ENCODE measurements around the gene BTF3. TPM values are rescaled to one million over a fixed set of nuclear protein-coding genes. Genes with fewer than 3 reads are reported as not detected.
A peak's percentile ranks its signal among the peaks of the same experiment; 100 is the strongest.
"Not testable (repeated sequence)": the region's sequence is repeated elsewhere in the genome, so short reads cannot be mapped to it uniquely, and the experiment has no call there.

The BTF3 gene
- total and polyA plus RNA-seq, 2 experiments from 2014 or later: 249 to 595 TPM

DNA sequence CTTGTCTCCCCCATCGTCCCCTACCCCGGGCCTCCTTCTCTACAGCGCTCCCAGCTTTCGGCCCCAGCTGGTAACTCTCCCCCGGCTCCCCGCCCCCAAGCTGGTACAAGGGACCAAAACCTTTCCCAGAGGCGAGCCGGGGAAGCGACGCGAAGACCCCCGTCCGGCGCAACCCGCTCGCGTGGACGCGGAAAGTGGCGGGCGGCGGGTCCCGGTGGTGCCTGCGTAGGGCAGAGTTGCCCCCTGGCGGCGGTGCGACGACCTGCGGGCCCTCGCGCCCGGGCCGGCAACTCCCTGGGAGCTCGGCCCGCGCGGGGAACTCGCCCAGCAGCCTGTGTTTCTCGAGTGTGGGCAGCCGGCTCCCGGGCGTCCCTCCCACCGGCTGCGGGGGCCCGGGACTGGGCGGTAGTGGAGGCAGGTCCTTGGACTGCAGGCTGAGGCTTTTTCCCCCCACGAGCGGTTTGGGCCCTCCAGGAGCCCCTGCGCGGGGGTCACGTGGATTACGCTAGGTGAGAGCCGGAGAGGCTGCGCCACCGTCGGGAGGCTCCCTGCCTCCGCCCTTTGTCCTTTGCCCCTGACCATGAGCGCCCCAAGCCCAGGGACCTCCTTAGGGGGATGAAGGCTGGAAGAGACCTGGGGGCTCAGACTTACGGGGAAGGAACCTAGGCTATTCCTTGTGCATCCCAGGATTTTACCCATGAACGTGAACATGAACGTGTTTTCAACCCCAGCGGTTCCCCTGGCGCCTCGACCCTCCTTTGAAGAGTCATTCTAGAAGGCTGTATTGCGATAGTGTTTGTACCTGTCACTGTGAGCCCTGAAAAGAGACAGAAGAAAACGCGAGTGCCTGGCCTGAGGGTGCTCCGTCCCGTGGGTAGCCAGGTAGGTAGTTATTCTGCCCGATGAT lies 46.8 kb upstream of the BTF3 start:
- Histone ChIP-seq H3K9me3 (ENCODE audit: low read depth) (no peaks in the 10 kb centered on the region), H3K27me3 (replicated peaks; ENCODE audit: insufficient read depth) (no peaks in the 10 kb centered on the region), H3K4me2 (ENCODE audit: unreplicated experiment) (peak overlapping the region; percentile 70), H3K4me1 (ENCODE audit: insufficient read depth) (no peaks in the 10 kb centered on the region), H3K9ac (peak overlapping the region; percentile 69), H3K79me2 (ENCODE audit: insufficient read depth) (peaks cover 13% of the 10 kb centered on the region), H3K36me3 (ENCODE audit: low read depth) (peaks cover 3% of the 10 kb centered on the region), H4K20me1 (ENCODE audit: insufficient read depth) (no peaks in the 10 kb centered on the region), H3K9me2 (ENCODE audit: insufficient read depth) (no peaks in the 10 kb centered on the region), H3F3A (ENCODE audit: insufficient read depth) (peaks cover 12% of the 10 kb centered on the region), H3K27ac (no peak overlapping the region), H3K4me3 (peak overlapping the region; percentile 72), H2AFZ (peak overlapping the region; percentile 89)
- in situ Hi-C loops (cut with MboI): no loop called here
- 7 to 8% methylated on average over 61 to 66 of the region's 70 CpGs for WGBS, 2 experiments (ENCODE audit: low coverage in 1 of 2, low lambda C conversion rate in 2 of 2, missing lambda C conversion rate in 2 of 2)
- peak; percentile 88 for DNase-seq
- TF ChIP-seq EZH2 (IDR thresholded peaks at IDR 0.05; ENCODE audit: insufficient read depth, poor library complexity, severe bottlenecking) (no peak), EZH2phosphoT487 (IDR thresholded peaks at IDR 0.05; ENCODE audit: insufficient read depth, low read depth) (no peak)

DNA sequence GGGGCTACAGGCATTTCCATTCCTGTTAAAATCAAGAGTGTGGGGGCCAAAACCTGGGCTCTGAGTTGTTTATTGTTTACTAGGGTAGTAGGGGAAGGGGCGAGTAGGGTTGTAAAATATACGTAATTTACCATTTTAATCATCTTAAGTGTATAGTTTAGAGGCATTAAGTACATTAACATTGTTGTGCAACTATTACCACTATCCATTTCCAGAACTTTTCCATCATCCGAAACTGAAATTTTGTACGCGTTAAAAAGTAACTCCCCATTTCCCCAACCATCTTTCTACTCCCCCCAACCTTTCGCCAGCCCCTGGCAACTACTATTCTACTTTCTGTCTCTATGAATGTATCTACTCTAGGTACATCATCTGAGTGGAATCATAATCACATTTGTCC lies 46.0 kb upstream of the BTF3 start:
- DNase-seq: no peak
- 80 to 82% methylated on average over 6 of the region's 6 CpGs for WGBS, 2 experiments (ENCODE audit: low coverage in 1 of 2, low lambda C conversion rate in 2 of 2, missing lambda C conversion rate in 2 of 2)
- Histone ChIP-seq H3K27me3 (replicated peaks; ENCODE audit: insufficient read depth) (no peaks in the 10 kb centered on the region), H3K4me2 (ENCODE audit: unreplicated experiment) (no peak overlapping the region), H3F3A (ENCODE audit: insufficient read depth) (peaks cover 10% of the 10 kb centered on the region), H3K9ac (no peak overlapping the region), H4K20me1 (ENCODE audit: insufficient read depth) (no peaks in the 10 kb centered on the region), H3K4me3 (no peak overlapping the region), H3K36me3 (ENCODE audit: low read depth) (no peaks in the 10 kb centered on the region), H3K79me2 (ENCODE audit: insufficient read depth) (peaks cover 9% of the 10 kb centered on the region), H3K27ac (no peak overlapping the region), H3K9me3 (ENCODE audit: low read depth) (no peaks in the 10 kb centered on the region), H2AFZ (peak overlapping the region; percentile 89; the same call in 1 of the 2 replicates), H3K4me1 (ENCODE audit: insufficient read depth) (no peaks in the 10 kb centered on the region), H3K9me2 (ENCODE audit: insufficient read depth) (no peaks in the 10 kb centered on the region)
- no peak for TF ChIP-seq EZH2 (IDR thresholded peaks at IDR 0.05; ENCODE audit: insufficient read depth, poor library complexity, severe bottlenecking)
- no peak for TF ChIP-seq EZH2phosphoT487 (IDR thresholded peaks at IDR 0.05; ENCODE audit: insufficient read depth, low read depth)
- in situ Hi-C loops (cut with MboI): no loop called here

DNA sequence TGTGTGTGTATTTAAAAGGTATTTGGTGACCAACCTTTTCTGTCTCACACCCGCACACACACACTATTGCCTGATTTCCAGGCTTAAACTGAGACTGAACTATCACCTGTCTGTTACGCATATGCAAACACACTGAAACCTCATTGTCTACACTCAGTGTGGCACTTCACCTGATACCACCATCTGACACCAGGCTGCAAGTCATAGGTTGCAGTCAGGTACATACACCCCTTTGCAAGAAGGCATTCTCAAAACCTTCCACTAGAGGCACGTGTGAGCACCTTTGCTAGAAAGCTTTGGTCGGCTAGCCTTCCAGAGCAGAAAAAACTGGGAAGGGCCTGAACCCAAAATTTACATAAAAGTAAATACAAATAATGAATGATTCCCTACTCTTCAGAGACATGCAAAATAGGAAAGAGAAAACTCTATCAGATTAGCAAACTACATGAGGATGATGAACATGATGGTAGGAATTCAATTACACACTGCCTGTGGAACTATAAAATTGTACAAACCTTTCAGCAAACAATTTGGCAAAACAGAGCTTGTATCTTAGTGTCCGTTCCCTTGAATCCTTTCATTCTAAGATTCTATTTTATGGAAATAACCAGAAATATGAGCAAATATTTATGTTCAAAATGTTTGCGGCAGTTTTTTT lies 43.7 kb upstream of the BTF3 start:
- Histone ChIP-seq H3K4me2 (ENCODE audit: unreplicated experiment) (no peak overlapping the region), H3K4me1 (ENCODE audit: insufficient read depth) (no peaks in the 10 kb centered on the region), H3K9ac (no peak overlapping the region), H3K36me3 (ENCODE audit: low read depth) (no peaks in the 10 kb centered on the region), H3K79me2 (ENCODE audit: insufficient read depth) (peaks cover 2% of the 10 kb centered on the region; the same call in 1 of the 2 replicates), H3K9me2 (ENCODE audit: insufficient read depth) (no peaks in the 10 kb centered on the region), H4K20me1 (ENCODE audit: insufficient read depth) (no peaks in the 10 kb centered on the region), H3K4me3 (no peak overlapping the region), H3K27me3 (replicated peaks; ENCODE audit: insufficient read depth) (no peaks in the 10 kb centered on the region), H3K27ac (no peak overlapping the region), H2AFZ (no peak overlapping the region; the same call in 1 of the 2 replicates), H3K9me3 (ENCODE audit: low read depth) (no peaks in the 10 kb centered on the region), H3F3A (ENCODE audit: insufficient read depth) (peaks cover 10% of the 10 kb centered on the region)
- peak; percentile 78 for DNase-seq
- 61 to 62% methylated on average over 6 of the region's 6 CpGs for WGBS, 2 experiments (ENCODE audit: low coverage in 1 of 2, low lambda C conversion rate in 2 of 2, missing lambda C conversion rate in 2 of 2)
- in situ Hi-C loops (cut with MboI): no loop called here
- TF ChIP-seq EZH2phosphoT487 (IDR thresholded peaks at IDR 0.05; ENCODE audit: insufficient read depth, low read depth): no peak
- no peak for TF ChIP-seq EZH2 (IDR thresholded peaks at IDR 0.05; ENCODE audit: insufficient read depth, poor library complexity, severe bottlenecking)

DNA sequence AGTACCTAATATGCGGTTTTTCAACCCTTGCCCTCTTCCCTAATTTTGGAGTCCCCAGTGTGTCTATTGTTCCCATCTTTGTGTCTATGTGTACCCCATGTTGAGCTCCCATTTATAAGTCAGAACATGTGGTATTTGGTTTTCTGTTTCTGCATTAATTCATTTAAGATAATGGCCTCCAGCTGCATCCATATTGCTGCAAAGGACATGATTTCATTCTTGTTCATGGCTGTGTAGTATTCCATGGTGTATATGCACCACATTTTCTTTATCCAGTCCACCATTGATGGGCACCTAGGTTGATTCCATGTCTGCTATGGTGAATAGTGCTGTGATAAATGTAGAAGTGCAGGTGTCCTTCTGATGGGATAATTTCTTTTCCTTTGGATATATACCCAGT lies 41.8 kb upstream of the BTF3 start:
- H3K4me2 ChIP-seq (ENCODE audit: unreplicated experiment); H3K4me1 ChIP-seq (ENCODE audit: insufficient read depth); H3K4me3 ChIP-seq; DNase-seq; H3F3A ChIP-seq (ENCODE audit: insufficient read depth); H3K9ac ChIP-seq; in situ Hi-C loops (cut with MboI); H3K27me3 ChIP-seq (replicated peaks; ENCODE audit: insufficient read depth); H3K79me2 ChIP-seq (ENCODE audit: insufficient read depth); H3K27ac ChIP-seq; H3K9me2 ChIP-seq (ENCODE audit: insufficient read depth); H3K9me3 ChIP-seq (ENCODE audit: low read depth); H4K20me1 ChIP-seq (ENCODE audit: insufficient read depth); H2AFZ ChIP-seq; H3K36me3 ChIP-seq (ENCODE audit: low read depth): not testable (repeated sequence)
- WGBS, 2 experiments (ENCODE audit: low coverage in 1 of 2, low lambda C conversion rate in 2 of 2, missing lambda C conversion rate in 2 of 2): 61 to 68% methylated on average over 1 of the region's 1 CpG

Data from GM23248 (cell line).